IMR-90 (cell line): Measurements from ENCODE around the gene ACSM6. TPM values are rescaled to one million over a fixed set of nuclear protein-coding genes. Genes with fewer than 3 reads are reported as not detected.

Source experiments
- ATAC-seq: fragments of 200-7000 bp; cut with Tn5 transposase; 2 replicates; pipeline ENCODE4 v1.9.1; 2020; ENCODE audit warnings: low read depth, mild to moderate bottlenecking, moderate library complexity
- BruUV-seq: library from RNA; stranded (reverse); fragments of 400-500 nt; replicated peaks from 2 replicates; lab custom pipeline; 2021; lab: Mats Ljungman, UMichigan
- CTCF ChIA-PET: fragments of 300-600 bp; formaldehyde crosslinking; extraction: SDS; loops from one replicate; lab custom pipeline; 2021; ENCODE audit warnings: antibody characterized with exemption; lab: Yijun Ruan, JAX
- POLR2A ChIA-PET: fragments of 300-600 bp; sonication (Branson Sonifier 250); formaldehyde crosslinking; loops from one replicate; lab custom pipeline; 2022; ENCODE audit warnings: antibody characterized with exemption; ENCODE audit not compliant: unreplicated experiment; lab: Charles Lee
- DNase-seq: peaks from one replicate; pipeline ENCODE4 v3.0.0; 2013
- H2AFZ ChIP-seq: replicated peaks from 2 replicates; pipeline ENCODE3; 2013; ENCODE audit warnings: low read length, mild to moderate bottlenecking; ENCODE audit not compliant: poor library complexity
- H2AK5ac ChIP-seq: 2 replicates; pipeline ENCODE4 v1.6.1; 2013; ENCODE audit warnings: low read depth, low read length, inconsistent platforms
- H2AK9ac ChIP-seq: replicated peaks from 2 replicates; pipeline ENCODE3; 2013; ENCODE audit warnings: mild to moderate bottlenecking, low read depth, low read length, moderate library complexity; ENCODE audit not compliant: poor library complexity
- H2BK120ac ChIP-seq: 2 replicates; pipeline ENCODE4 v1.6.1; 2013; ENCODE audit warnings: low read depth, low read length, inconsistent platforms
- H2BK15ac ChIP-seq: 3 replicates; pipeline ENCODE4 v1.6.1; 2013; ENCODE audit warnings: low read depth, low read length, inconsistent platforms
- H2BK20ac ChIP-seq: 2 replicates; pipeline ENCODE4 v1.6.1; 2013; ENCODE audit warnings: low read depth, mild to moderate bottlenecking, inconsistent platforms, low read length, moderate library complexity
- H2BK5ac ChIP-seq: 2 replicates; pipeline ENCODE4 v1.6.1; 2013; ENCODE audit warnings: mild to moderate bottlenecking, low read depth, low read length, inconsistent platforms; ENCODE audit not compliant: poor library complexity, severe bottlenecking
- H3K14ac ChIP-seq: replicated peaks from 2 replicates; pipeline ENCODE4 v1.6.1; 2013; ENCODE audit warnings: low read depth, low read length, inconsistent platforms
- H3K18ac ChIP-seq: 2 replicates; pipeline ENCODE4 v1.6.1; 2013; ENCODE audit warnings: low read depth, low read length, control low read depth
- H3K23ac ChIP-seq: 2 replicates; pipeline ENCODE4 v1.6.1; 2013; ENCODE audit warnings: low read depth, low read length, inconsistent platforms
- H3K27ac ChIP-seq: 2 replicates; pipeline ENCODE4 v1.5.1; 2013; ENCODE audit warnings: mild to moderate bottlenecking, control low read depth, low read length; ENCODE audit not compliant: insufficient read depth
- H3K27me3 ChIP-seq: 2 replicates; pipeline ENCODE4 v1.6.1; 2013; ENCODE audit warnings: low read length; ENCODE audit not compliant: control insufficient read depth, insufficient read depth
- H3K36me3 ChIP-seq: 2 replicates; pipeline ENCODE4 v1.6.1; 2013; ENCODE audit warnings: low read length, mixed read lengths; ENCODE audit not compliant: control insufficient read depth, insufficient read depth
- H3K4ac ChIP-seq: 2 replicates; pipeline ENCODE4 v1.6.1; 2013; ENCODE audit warnings: low read depth, low read length, inconsistent platforms
- H3K4me1 ChIP-seq: 2 replicates; pipeline ENCODE4 v1.6.1; 2013; ENCODE audit warnings: low read length, mixed read lengths; ENCODE audit not compliant: control insufficient read depth, insufficient read depth
- H3K4me2 ChIP-seq: 2 replicates; pipeline ENCODE4 v1.6.1; 2013; ENCODE audit warnings: low read depth, mild to moderate bottlenecking, control low read depth, low read length, moderate library complexity
- H3K4me3 ChIP-seq: 2 replicates; pipeline ENCODE4 v1.5.1; 2013; ENCODE audit warnings: low read depth, mild to moderate bottlenecking, control low read depth, low read length, moderate library complexity; ENCODE audit not compliant: insufficient read depth
- H3K56ac ChIP-seq: 2 replicates; pipeline ENCODE4 v1.6.1; 2013; ENCODE audit warnings: low read length, inconsistent platforms; ENCODE audit not compliant: insufficient read depth; ENCODE audit errors: extremely low read depth
- H3K79me1 ChIP-seq, 2 experiments: 2 replicates each; pipeline ENCODE4 v1.6.1; 2013; ENCODE audit warnings: low read length in 2 of 2, inconsistent platforms in 1 of 2, low read depth in 1 of 2
- H3K9ac ChIP-seq: 2 replicates; pipeline ENCODE4 v1.6.1; 2013; ENCODE audit warnings: low read depth, low read length, control low read depth
- H3K9me1 ChIP-seq: 2 replicates; pipeline ENCODE4 v1.6.1; 2013; ENCODE audit warnings: low read length, inconsistent platforms; ENCODE audit not compliant: insufficient read depth
- H3K9me3 ChIP-seq: 2 replicates; pipeline ENCODE4 v1.6.1; 2013; ENCODE audit warnings: low read length; ENCODE audit not compliant: control insufficient read depth, insufficient read depth
- H4K20me1 ChIP-seq: 2 replicates; pipeline ENCODE4 v1.6.1; 2013; ENCODE audit warnings: low read length, inconsistent platforms; ENCODE audit not compliant: insufficient read depth
- H4K5ac ChIP-seq: 2 replicates; pipeline ENCODE4 v1.6.1; 2013; ENCODE audit warnings: mild to moderate bottlenecking, low read depth, low read length, control low read depth
- H4K8ac ChIP-seq, 2 experiments: 2 replicates each; pipeline ENCODE4 v1.6.1; 2013; ENCODE audit warnings: low read depth in 2 of 2, low read length in 2 of 2, control low read depth in 1 of 2, inconsistent platforms in 1 of 2
- H4K91ac ChIP-seq: 2 replicates; pipeline ENCODE4 v1.6.1; 2013; ENCODE audit warnings: low read depth, low read length, inconsistent platforms; ENCODE audit not compliant: insufficient read depth
- BHLHE40 ChIP-seq: fragments of 150-350 bp; IDR thresholded peaks from 2 replicates; pipeline ENCODE4 v1.6.1; 2016; ENCODE audit warnings: mild to moderate bottlenecking, low read depth, low read length
- CHD1 ChIP-seq: IDR thresholded peaks from 2 replicates; pipeline ENCODE4 v1.6.1; 2012; ENCODE audit warnings: low read depth, low read length, improper control_type of control experiment
- FOS ChIP-seq: fragments of 150-350 bp; IDR thresholded peaks from 2 replicates; pipeline ENCODE4 v1.6.1; 2016; ENCODE audit warnings: low read depth, low read length
- MAZ ChIP-seq: IDR thresholded peaks from 2 replicates; pipeline ENCODE4 v1.6.1; 2012; ENCODE audit warnings: low read depth, mild to moderate bottlenecking, low read length, improper control_type of control experiment, moderate library complexity, borderline replicate concordance
- MXI1 ChIP-seq: IDR thresholded peaks from 2 replicates; pipeline ENCODE4 v1.6.1; 2012; ENCODE audit warnings: low read depth, mild to moderate bottlenecking, low read length, moderate library complexity, borderline replicate concordance
- RAD21 ChIP-seq: IDR thresholded peaks from 2 replicates; pipeline ENCODE4 v1.6.1; 2012; ENCODE audit warnings: low read length, improper control_type of control experiment
- RCOR1 ChIP-seq: IDR thresholded peaks from 2 replicates; pipeline ENCODE4 v1.6.1; 2012; ENCODE audit warnings: mild to moderate bottlenecking, low read length, improper control_type of control experiment; ENCODE audit not compliant: insufficient replicate concordance
- RFX5 ChIP-seq: IDR thresholded peaks from 2 replicates; pipeline ENCODE4 v1.8.0; 2012; ENCODE audit warnings: low read depth, mild to moderate bottlenecking, low read length, moderate library complexity
- SMC3 ChIP-seq: fragments of 150-350 bp; IDR thresholded peaks from 2 replicates; pipeline ENCODE4 v1.6.1; 2016; ENCODE audit warnings: low read depth, mild to moderate bottlenecking, antibody characterized with exemption, low read length, moderate library complexity
- WGBS, 2 experiments: methylation state at CpG; one replicate each; pipeline versions ENCODE4 v1.1.5 to v1.1.7; 2013; ENCODE audit warnings: missing lambda C conversion rate in 2 of 2; ENCODE audit not compliant: insufficient read length in 1 of 2; ENCODE audit errors: extremely low coverage in 2 of 2; 5-methylcytosine and 5-hydroxymethylcytosine counted together
- dilution Hi-C: fragments of 300-500 bp; cut with HindIII; formaldehyde crosslinking; loops from one replicate; pipeline ENCODE4 v1.14.3; 2018; ENCODE audit warnings: low sequenced_read_pairs; ENCODE audit not compliant: unreplicated experiment
- in situ Hi-C: fragments of 300-500 bp; cut with MboI; formaldehyde crosslinking; loops from 3 replicates; pipeline ENCODE4 v1.14.3; 2019; ENCODE audit warnings: low sequenced_read_pairs, inconsistent platforms, mixed read lengths
- intact Hi-C: fragments of 100-400 bp; cut with micrococcal nuclease; formaldehyde crosslinking; loops from 2 replicates; pipeline ENCODE4 v1.10.0; 2022
- polyA plus RNA-seq, 3 experiments: library from polyadenylated mRNA; depleted of rRNA; stranded (reverse); fragments of >200 nt; gene quantifications; 2 replicates each; pipeline ENCODE4 v1.2.3, GENCODE V29; 2012; ENCODE audit warnings: low replicate concordance in 1 of 3
- total RNA-seq: library from RNA; depleted of rRNA; stranded (reverse); fragments of >200 nt; gene quantifications from 2 replicates; pipeline ENCODE4 v1.2.3, GENCODE V29; 2012
- TF ChIP-seq, protein P1 (sequence below): conservative IDR thresholded peaks from 2 replicates; pipeline ENCODE4 v1.5.1; 2012; ENCODE audit warnings: mild to moderate bottlenecking, low read depth, low read length, improper control_type of control experiment

Gene ACSM6
- total and polyA plus RNA-seq, 2 of the 4 experiments (the other 2 are of a cell fraction) = not detected

DNA sequence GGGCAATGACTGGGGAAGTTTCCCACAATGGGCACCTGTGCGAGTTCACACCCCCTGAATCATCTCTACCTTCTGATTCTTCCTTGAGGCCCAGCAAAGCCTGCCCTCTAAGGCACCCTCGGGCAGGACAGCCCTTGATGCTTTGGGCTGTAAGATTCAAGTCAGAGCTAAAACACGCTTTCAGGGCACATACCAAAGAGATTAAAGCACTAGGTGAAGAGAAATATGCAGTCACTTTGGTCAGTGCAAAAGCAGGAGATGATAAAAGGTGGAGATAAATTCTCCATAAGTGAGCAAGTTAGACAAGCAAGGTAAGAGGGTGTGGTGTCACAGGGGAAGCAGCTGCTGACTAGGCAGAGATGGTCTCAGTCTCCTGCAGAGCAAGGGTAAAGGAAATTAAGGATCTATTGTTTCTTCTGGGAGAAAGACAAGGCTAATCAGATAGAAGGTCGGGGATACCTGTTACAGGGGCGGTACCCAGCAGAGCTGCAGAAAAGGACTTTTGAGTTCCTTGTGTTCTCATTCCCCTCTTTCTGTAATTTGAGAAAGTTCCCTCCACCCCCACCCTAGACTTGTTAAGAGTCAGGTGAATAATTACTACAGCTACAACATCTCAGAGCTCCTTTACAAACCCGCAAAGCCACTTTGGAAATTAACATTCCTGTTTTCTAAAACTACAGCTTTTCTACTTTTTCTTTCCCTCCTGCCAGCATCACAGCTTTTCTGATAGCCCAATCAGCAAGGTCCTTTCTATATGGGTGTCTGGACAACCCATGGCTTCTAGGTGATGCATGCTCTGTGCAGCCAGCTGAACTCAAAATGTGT is 70.4 kb downstream of the ACSM6 start (continued):
- TF ChIP-seq RFX5 = no peak

- no peak for TF ChIP-seq RAD21
- no peak for TF ChIP-seq SMC3
- TF ChIP-seq RFX5 = no peak
- no peak for TF ChIP-seq RCOR1
- no peak for TF ChIP-seq CHD1
- TF ChIP-seq MXI1 = no peak
- no peak for TF ChIP-seq MAZ
- TF ChIP-seq FOS = no peak
- TF ChIP-seq BHLHE40 = no peak
- TF ChIP-seq, protein P1, sequence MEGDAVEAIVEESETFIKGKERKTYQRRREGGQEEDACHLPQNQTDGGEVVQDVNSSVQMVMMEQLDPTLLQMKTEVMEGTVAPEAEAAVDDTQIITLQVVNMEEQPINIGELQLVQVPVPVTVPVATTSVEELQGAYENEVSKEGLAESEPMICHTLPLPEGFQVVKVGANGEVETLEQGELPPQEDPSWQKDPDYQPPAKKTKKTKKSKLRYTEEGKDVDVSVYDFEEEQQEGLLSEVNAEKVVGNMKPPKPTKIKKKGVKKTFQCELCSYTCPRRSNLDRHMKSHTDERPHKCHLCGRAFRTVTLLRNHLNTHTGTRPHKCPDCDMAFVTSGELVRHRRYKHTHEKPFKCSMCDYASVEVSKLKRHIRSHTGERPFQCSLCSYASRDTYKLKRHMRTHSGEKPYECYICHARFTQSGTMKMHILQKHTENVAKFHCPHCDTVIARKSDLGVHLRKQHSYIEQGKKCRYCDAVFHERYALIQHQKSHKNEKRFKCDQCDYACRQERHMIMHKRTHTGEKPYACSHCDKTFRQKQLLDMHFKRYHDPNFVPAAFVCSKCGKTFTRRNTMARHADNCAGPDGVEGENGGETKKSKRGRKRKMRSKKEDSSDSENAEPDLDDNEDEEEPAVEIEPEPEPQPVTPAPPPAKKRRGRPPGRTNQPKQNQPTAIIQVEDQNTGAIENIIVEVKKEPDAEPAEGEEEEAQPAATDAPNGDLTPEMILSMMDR = no peak
- Histone ChIP-seq H4K5ac (no peak overlapping the region), H2AFZ (no peak overlapping the region), H4K8ac (no peak overlapping the region), H4K91ac (no peak overlapping the region), H3K9me3 (no peaks in the 10 kb centered on the region), H2AK9ac (no peak overlapping the region), H3K27me3 (no peaks in the 10 kb centered on the region), H3K4me1 (peaks cover 26% of the 10 kb centered on the region), H3K14ac (no peak overlapping the region), H3K36me3 (peaks cover 55% of the 10 kb centered on the region), H2BK20ac (no peak overlapping the region), H3K79me1 (peaks cover 25 to 76% of the 10 kb centered on the region in 2 experiments), H3K4ac (peak overlapping the region; percentile 20; the same call in 1 of the 2 replicates), H3K4me2 (no peak overlapping the region), H2BK15ac (no peak overlapping the region), H2BK120ac (no peak overlapping the region), H3K23ac (no peak overlapping the region), H2AK5ac (0 out of 2 replicates have a peak overlapping the region, but pooled peaks have one; percentile 14), H3K56ac (no peak overlapping the region), H3K9ac (no peak overlapping the region), H2BK5ac (no peak overlapping the region), H3K9me1 (peaks cover 23% of the 10 kb centered on the region), H4K20me1 (peaks cover 3% of the 10 kb centered on the region; the same call in 1 of the 2 replicates), H3K18ac (no peak overlapping the region), H3K4me3 (no peak overlapping the region), H3K27ac (no peak overlapping the region)
- ChIA-PET CTCF (interaction anchor here (1.0 kb wide), 1 partner anchor 22 kb away, joined by 3 read pairs; no protein-coding TSS in a partner anchor), POLR2A (no interaction called here)
- WGBS, 2 experiments = 100% methylated on average over 1 of the region's 8 CpGs; no CpG with 5 or more reads in 1 of the 2 experiments
- in situ Hi-C loops = no loop called here
- ATAC-seq (no peak), DNase-seq (no peak)
- BruUV-seq = no TSS peak
- dilution Hi-C loops = no loop called here
- intact Hi-C loops = no loop called here
Observed at GRCh38 chr10:95265572-95265971, 71.5 kb downstream of the ACSM6 start.
